ENCODE data around the gene SEC14L1.

Gene SEC14L1

DNA sequence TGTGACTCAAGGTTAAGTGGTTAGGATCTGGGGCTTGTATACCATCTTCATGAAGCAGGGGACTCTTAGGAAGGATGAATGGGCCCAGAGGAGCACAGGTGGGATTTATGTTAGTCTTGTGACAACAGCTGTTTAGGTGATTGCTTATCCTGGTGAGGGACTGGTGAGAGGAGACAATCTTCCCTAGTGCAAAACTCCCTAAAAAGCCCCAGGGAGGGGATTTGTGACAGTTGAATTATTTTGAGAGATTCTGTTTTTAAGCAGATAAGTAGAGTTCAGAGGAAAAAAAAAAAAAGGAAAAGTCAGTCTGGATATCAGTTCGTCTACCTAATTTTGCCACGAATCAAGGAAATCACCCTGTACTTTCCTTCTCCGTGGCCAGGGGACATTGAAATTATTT, 35.1 kb upstream of the SEC14L1 start:
- Histone ChIP-seq H3K4me2 (no peak overlapping the region), H4K20me1 (ENCODE audit: insufficient read depth) (no peaks in the 10 kb centered on the region), H3K27ac (no peak overlapping the region), H3K4me3 (IDR thresholded peaks at IDR 0.05; ENCODE audit: insufficient read depth, low read depth, low read length) (no peak overlapping the region), H3K9ac (no peak overlapping the region), H3K79me2 (ENCODE audit: insufficient read depth, low read depth) (no peaks in the 10 kb centered on the region), H3K36me3 (ENCODE audit: insufficient read depth) (no peaks in the 10 kb centered on the region), H2AFZ (ENCODE audit: low read depth) (no peak overlapping the region), H3K27me3 (ENCODE audit: insufficient read depth, low read depth) (no peaks in the 10 kb centered on the region), H3K4me1 (ENCODE audit: low read depth, poor library complexity, severe bottlenecking) (no peaks in the 10 kb centered on the region)
- TF ChIP-seq CTCF (conservative IDR thresholded peaks at IDR 0.05; ENCODE audit: low read depth, low read length): no peak

DNA sequence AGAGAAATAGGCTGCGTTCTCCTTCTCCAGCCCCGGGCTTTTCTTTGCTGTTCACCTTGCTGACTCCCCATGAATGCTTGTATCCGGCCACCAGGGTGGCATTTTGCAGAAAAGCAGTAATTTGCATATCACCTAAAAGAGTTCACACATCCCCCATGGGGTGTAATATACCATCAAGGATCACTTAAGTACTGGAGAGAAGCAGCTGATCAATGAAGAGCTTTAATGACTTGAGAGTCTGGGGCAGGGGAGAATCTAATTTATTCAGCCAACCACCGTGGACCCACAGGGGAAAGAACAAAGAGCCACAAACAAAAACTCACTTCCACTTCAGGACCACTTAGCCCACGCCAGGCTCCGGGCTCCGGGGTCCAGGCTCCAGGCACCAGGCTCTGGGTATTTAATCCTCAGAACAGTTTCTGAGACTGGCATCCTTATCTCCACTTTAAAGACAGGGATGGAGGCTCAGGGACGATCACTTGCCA, 33.9 kb upstream of the SEC14L1 start:
- H3K9ac ChIP-seq: no peak overlapping the region
- H2AFZ ChIP-seq (ENCODE audit: low read depth): no peak overlapping the region
- no peaks in the 10 kb centered on the region for H3K79me2 ChIP-seq (ENCODE audit: insufficient read depth, low read depth)
- no peak overlapping the region for H3K4me3 ChIP-seq (IDR thresholded peaks at IDR 0.05; ENCODE audit: insufficient read depth, low read depth, low read length)
- H3K27me3 ChIP-seq (ENCODE audit: insufficient read depth, low read depth): no peaks in the 10 kb centered on the region
- H3K4me2 ChIP-seq: no peak overlapping the region
- H3K27ac ChIP-seq: no peak overlapping the region
- no peaks in the 10 kb centered on the region for H3K4me1 ChIP-seq (ENCODE audit: low read depth, poor library complexity, severe bottlenecking)
- no peaks in the 10 kb centered on the region for H3K36me3 ChIP-seq (ENCODE audit: insufficient read depth)
- no peak for TF ChIP-seq CTCF (conservative IDR thresholded peaks at IDR 0.05; ENCODE audit: low read depth, low read length)
- no peaks in the 10 kb centered on the region for H4K20me1 ChIP-seq (ENCODE audit: insufficient read depth)

GRCh38 chr17:77107506-77108433, 33.0 kb upstream of the SEC14L1 start:
- no peaks in the 10 kb centered on the region for H3K4me1 ChIP-seq (ENCODE audit: low read depth, poor library complexity, severe bottlenecking)
- no peak overlapping the region for H3K27ac ChIP-seq
- H3K27me3 ChIP-seq (ENCODE audit: insufficient read depth, low read depth): no peaks in the 10 kb centered on the region
- H2AFZ ChIP-seq (ENCODE audit: low read depth): no peak overlapping the region
- H4K20me1 ChIP-seq (ENCODE audit: insufficient read depth): no peaks in the 10 kb centered on the region
- H3K4me2 ChIP-seq: no peak overlapping the region
- H3K79me2 ChIP-seq (ENCODE audit: insufficient read depth, low read depth): no peaks in the 10 kb centered on the region
- TF ChIP-seq CTCF (conservative IDR thresholded peaks at IDR 0.05; ENCODE audit: low read depth, low read length): no peak
- no peak overlapping the region for H3K4me3 ChIP-seq (IDR thresholded peaks at IDR 0.05; ENCODE audit: insufficient read depth, low read depth, low read length)
- H3K9ac ChIP-seq: no peak overlapping the region
- no peaks in the 10 kb centered on the region for H3K36me3 ChIP-seq (ENCODE audit: insufficient read depth)

DNA sequence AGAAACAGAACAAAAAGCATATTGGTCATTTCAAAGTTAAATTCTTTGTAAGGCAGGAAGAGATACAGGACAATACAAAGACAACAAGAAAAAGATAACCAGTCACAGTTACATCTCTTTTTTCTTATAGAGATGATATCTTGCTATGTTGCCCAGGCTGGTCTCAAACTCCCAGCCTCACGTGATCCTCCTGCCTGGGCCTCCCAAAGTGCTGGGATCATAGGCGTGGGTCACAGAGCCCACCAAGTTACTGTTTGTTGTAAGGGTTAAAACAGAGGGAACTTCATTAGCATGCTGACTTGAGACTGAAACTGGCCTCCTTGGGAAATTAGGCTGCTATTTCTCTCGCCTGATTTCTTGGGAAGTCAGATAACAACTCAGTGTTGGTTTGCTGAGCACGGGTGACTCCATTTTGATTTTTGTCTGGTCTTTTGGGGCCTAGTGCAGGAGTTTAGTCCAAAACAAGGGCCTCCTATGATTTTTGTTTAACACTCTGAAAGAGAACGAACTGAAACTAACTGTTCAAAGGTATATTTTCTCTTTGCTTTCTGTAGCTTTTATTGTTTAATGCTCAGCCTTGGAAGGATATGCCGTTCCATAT, 31.5 kb upstream of the SEC14L1 start:
- Histone ChIP-seq H2AFZ (ENCODE audit: low read depth) (no peak overlapping the region), H3K9ac (no peak overlapping the region), H3K4me2 (no peak overlapping the region), H3K79me2 (ENCODE audit: insufficient read depth, low read depth) (no peaks in the 10 kb centered on the region), H3K4me3 (IDR thresholded peaks at IDR 0.05; ENCODE audit: insufficient read depth, low read depth, low read length) (no peak overlapping the region), H3K27ac (no peak overlapping the region), H3K27me3 (ENCODE audit: insufficient read depth, low read depth) (no peaks in the 10 kb centered on the region), H3K36me3 (ENCODE audit: insufficient read depth) (no peaks in the 10 kb centered on the region), H3K4me1 (ENCODE audit: low read depth, poor library complexity, severe bottlenecking) (no peaks in the 10 kb centered on the region), H4K20me1 (ENCODE audit: insufficient read depth) (no peaks in the 10 kb centered on the region)
- TF ChIP-seq CTCF (conservative IDR thresholded peaks at IDR 0.05; ENCODE audit: low read depth, low read length): no peak
